NCI-H345 (cell line): Measurements from ENCODE around the gene ATOH8.

ENCODE experiments used
- DNase-seq: peaks from one replicate; lab custom pipeline; 2025; lab: John Stamatoyannopoulos, UW

ATOH8 gene

DNA sequence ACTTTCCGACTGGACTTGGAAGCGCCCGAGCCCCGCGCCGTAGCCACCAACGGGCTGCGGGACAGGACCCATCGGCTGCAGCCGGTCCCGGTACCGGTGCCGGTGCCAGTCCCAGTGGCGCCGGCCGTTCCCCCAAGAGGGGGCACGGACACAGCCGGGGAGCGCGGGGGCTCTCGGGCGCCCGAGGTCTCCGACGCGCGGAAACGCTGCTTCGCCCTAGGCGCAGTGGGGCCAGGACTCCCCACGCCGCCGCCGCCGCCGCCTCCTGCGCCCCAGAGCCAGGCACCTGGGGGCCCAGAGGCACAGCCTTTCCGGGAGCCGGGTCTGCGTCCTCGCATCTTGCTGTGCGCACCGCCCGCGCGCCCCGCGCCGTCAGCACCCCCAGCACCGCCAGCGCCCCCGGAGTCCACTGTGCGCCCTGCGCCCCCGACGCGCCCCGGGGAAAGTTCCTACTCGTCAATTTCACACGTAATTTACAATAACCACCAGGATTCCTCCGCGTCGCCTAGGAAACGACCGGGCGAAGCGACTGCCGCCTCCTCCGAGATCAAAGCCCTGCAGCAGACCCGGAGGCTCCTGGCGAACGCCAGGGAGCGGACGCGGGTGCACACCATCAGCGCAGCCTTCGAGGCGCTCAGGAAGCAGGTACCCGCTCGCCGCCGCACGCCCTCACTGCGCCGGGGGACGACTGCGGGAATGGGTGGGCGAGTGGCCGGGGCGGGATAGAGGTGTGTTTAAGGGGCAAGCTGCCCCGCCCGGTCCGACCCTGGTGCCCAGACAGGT is 713 bp downstream of the ATOH8 start:
- peak; percentile 24 for DNase-seq

DNA sequence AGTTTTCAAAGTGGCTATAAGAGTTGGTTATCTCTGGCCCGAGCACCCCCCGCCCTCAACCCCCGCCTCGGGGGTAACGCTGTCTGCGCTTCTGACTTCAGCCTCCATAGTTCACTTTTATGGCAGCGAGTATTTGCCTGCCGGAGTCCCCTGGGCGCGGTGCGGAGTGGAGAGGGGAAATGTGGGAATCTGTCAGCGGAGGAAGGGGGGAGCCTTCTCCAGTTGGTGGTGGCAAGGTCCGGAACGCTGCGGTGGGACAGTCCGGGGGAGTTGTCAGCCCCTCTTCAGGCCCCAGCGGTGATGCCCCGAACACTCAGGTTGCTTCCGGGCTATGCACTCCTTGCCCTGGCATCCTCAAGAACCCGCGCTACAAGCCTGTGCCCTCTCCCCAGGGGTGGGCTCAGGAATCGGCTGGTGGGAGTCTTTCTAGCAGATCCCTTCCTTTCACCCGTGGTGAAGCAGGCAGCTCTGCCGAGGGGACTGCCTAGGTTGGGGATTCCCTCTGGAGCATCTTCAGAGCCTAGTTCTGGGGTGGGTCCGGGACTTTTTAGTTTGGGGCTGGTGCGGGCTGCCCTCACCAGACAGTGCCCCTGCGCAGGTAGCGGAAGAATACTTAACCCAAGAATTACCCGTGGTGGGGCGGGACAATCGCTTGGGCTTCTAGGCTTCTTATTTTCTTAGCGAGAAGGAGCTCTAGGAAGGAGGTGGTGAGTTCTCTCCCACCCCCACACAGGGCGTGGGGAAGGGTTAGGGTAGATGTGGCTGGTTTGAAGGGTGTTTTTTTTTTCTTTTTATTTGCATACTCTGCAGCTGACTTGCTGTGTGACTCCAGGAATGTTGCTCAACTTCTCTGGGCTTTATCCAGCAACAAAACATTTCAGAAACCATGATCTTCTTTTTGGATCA is 1.6 kb downstream of the ATOH8 start:
- no peak for DNase-seq

DNA sequence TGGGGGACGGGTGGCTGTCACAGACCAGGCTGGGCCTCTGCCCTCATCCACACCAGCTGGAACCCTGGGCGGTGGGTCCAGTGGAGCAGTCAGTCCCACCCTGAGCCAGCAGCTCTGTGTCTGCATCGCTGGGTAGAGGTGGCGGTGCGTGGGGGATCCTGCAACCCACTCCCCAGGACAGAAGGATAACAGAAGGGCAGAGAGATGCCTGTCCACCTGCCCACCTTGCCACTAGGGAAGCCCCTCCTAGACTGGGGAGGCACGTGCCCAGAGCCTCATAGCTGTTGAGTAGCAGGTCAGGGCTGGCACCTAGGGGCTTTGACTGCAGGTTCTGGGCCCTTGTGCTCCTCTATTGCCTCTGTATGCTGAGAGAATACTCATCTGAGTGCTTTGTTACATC is 2.4 kb downstream of the ATOH8 start:
- DNase-seq, result no peak

DNA sequence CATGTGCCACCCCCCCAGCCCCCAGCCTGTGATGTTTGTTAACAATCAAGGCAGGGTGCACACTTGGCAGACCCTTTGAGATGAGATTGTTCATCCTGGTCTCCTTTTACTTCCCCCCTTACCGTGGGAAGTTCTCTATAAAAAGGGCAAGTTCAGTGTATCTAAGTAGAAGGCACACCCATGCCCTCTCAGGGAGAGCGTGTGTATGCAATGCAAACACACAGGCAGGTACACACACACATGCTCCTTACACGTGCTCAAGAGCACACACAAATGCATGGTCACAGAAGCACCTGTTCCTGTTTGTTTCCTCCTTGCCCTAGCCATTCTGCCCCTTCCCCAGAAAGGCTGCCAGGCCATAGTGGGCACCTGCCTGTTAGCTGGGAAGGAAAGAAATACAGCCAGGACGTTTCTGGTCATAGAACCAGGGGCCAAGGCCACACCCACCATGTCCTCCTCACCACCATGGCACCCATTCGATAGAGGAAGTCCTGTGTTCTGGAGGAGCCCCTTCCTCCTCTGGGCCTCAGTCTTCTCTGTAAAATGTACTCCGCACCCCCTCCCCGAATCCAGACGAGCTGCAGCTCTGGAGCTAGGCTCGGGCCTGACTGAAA is 3.1 kb downstream of the ATOH8 start:
- no peak for DNase-seq

DNA sequence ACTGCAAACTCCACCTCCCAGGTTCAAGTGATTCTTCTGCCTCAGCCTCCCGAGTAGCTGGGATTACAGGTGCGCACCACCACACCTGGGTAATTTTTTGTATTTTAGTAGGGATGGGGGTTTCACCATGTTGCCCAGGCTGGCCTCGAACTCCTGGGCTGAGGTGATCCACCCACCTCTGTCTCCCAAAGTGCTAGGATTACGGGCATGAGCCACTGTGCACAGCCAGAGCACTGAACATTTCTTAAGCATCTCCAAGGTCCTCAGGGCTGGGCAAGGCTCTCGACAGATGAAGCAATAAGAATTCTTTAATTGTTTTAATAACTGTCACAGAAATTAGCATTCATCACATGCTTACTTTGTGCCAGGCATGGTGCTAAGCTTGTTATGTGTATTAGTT is 4.1 kb downstream of the ATOH8 start:
- DNase-seq, result no peak

DNA sequence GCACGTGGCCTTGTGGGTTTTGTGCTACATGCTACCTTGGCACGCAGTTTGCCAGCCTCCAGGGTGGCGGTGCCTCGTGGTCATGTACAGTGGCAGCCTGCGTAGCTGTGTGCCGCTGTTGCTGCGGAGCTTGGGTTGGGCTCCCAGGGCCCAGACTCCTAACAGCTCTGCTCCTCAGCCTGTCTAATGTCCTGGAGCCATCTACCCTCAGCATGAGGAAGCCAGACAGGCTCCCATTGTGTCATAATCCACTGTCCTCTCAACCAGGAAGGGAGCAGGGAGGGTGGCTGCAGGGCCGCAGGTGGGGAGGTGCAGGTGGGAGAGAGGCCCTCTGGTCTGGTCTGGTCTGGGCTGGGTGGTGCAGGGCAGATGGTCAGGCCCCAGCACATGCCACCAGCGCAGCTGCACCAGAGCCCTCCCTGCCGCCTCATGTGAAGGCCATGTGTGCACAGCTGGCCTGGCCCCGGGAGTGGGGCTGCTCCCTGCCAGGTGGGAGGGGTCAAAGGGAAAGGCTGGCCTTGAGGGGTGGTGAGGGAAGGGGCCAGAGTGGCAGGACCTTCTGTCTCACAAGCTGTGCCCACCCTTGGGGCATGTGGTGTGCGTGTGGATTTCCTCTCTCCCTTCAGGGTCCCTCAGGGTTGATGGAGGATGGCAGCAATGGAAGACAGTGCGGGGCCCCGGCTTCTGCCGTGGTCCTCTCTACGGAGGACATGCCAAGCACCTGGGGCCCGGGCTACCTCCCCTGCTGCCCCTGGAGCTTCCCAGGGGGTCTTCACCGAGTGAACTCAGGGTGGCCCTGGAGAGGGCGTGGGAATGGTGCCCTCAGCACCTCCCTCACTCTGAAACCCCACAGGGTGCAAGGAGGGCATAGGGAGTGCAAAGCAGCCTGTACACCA is 4.8 kb downstream of the ATOH8 start:
- DNase-seq, result no peak

DNA sequence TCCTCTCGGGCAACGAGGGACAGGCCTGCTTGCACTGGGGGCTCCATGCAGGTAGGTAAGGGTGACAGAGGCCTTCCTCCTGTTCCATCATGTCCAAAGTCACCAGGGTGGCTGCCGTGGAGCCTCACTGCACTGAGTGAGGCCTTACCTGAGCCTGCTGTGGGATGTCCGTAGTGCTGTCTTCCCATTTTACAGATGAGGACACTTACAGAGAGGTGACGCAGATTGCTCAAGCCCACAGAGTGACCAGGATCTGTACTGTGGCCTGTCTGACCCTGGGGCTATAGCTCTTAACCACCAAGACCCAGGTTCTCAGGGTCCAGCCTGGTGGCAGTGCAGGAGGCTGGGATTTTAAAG is 5.4 kb downstream of the ATOH8 start:
- no peak for DNase-seq

DNA sequence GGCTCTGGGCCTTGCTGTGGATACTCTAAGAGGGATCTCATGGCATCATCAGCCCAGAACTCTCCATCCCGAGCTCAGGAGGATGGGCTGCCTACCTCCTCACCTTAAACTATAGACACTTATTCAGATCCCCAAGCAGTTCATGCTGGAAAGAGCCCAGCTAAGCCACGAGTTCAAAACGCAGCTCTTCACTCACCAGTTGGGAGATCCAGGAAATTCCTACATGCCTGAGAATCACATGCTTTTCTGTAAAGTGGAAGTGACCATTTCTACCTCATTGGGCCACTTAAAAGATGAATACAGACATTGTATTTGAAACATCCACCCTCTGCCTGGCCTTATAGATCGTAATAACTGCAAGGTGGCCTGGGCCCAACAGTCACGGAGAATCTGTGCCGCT is 6.6 kb downstream of the ATOH8 start:
- DNase-seq, result no peak

DNA sequence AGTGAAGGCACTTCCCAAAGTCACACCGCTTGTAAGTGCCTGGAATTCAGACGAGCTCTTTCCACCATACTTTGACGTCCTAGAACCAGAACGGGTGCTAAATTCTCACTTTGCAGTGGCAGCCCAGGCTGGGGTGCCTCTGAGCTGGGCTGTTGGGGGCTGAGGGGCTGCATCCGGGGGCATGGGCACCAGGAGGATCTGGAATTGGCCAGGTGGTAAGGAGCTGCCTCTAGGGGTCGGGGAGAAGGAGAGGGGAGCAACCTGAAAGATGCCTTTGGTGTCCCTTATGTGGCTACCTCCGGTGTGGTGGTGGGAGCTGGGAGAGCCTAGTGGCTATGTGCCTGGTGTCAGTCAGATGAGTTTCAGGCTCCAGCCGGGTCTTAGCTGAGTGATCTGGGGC is 7.1 kb downstream of the ATOH8 start:
- no peak for DNase-seq

DNA sequence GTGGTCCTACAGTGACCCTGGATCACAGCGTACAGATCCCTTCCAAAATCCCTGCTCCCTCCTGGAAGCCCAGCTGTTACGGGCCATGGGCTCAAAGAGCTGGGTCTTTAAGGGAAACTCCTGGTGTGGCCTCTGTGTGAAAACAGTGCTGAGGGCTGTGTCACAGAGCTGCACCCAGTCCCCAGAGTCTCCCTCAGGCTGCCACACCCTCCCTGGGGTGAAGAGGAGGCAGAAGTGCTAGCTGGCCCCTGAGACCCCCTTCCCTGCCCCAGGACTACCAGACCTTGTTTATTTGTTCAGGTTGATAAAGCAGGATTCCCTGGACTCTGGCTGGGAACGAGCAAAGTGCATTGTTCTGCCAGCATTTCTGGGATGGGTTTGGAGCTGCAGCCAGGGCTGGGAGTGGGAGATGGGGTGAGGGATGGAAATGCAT is 7.7 kb downstream of the ATOH8 start:
- DNase-seq, result no peak

DNA sequence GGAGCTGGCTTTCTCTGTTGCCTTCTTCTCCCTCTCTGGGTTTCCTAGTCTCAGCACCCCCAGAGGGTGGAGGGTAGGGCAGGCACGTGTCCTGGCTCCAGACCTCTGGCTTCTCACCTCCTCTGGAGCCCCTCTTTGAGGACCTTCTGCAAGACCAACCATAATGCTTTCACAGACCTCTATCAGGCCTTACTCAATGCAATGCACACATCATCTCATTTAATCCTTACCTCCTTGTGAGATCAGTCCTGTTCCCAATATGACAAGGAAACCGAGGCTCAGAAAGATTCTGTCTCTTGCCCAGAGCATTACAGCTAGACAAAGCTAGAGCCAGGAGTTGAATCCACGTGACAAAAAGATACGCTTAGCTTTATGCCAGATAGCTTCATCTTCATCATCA is 8.2 kb downstream of the ATOH8 start:
- DNase-seq, result no peak

DNA sequence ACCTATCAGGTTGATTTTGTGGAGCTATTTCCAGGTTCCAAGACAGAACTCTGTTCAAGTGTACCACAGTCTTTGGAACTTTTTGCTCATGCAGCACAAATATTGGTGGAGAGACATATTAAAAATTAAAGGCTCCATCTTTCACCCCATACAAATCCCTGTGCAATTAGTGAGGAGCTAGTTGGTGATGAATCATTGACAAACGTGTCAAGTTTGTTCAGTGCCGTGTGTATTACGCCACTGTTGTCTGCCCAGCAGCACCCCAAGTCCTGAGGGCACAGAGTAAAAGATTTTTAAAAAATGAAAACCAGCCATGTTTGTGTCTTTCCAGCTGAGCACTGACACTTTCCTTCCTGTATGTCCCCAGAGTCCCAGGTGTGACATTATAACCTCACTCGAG is 9.3 kb downstream of the ATOH8 start:
- no peak for DNase-seq

DNA sequence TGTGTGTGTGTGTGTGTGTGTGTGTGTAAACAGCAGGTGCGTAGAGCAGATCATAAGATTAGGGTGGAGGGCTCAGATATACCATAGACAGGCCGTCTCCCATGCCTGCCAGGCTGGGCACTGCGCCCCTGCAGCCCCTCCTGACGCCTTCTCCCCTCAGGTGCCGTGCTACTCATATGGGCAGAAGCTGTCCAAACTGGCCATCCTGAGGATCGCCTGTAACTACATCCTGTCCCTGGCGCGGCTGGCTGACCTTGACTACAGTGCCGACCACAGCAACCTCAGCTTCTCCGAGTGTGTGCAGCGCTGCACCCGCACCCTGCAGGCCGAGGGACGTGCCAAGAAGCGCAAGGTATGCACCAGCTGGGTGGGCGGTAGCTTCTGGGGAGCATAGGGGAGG is 10.0 kb downstream of the ATOH8 start:
- DNase-seq, result no peak

DNA sequence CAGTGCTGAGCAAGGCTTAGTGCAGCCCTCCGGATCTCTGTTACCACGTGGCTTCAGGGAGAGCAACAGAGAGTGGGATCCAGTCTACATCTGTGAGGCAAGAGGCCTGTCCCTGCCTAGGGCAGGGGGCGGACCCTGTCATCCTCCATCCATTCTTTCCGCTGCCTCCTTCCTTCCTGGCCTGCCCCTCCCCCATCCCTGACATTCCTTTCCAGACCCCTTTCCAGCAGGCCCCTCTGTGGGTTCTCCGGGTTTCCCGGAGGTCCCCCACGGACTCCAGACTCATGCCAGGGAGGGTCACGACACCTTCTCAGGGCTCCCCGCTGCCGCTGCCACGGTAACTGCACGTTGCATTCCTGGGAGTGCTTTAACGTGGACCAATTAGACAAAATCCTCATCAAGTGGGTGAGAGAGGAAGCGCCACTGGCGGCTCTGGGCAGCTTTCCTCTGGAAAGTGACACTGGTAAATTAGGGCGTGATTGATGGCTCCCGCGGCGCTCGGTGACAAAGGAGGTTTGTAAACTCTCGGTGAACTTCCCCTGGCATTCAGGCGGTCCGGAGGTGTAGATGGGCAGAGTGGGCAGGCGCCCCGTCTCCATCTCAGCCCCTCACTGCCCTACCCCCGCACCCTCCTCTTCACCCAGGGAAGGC is 11.4 kb downstream of the ATOH8 start:
- peak; percentile 28 for DNase-seq

DNA sequence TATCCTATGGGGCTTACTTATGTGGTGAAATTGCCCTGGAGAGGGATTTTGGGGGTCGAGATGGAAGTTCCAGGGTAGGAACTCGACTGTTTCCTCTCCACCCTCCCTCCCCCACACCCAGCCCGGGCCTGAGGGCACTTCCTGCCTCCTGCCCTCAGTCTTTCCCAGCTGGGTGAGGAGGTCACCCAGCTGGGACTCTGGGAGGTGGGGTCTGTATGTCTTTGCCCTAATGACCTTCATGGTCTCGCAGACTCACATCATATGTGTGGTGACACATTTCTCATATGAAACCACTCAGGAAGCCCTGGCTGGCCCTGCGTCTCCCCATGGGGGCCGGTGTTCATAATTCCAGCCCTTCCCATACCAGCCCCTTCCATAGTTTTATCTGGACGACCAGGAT is 12.4 kb downstream of the ATOH8 start:
- no peak for DNase-seq

DNA sequence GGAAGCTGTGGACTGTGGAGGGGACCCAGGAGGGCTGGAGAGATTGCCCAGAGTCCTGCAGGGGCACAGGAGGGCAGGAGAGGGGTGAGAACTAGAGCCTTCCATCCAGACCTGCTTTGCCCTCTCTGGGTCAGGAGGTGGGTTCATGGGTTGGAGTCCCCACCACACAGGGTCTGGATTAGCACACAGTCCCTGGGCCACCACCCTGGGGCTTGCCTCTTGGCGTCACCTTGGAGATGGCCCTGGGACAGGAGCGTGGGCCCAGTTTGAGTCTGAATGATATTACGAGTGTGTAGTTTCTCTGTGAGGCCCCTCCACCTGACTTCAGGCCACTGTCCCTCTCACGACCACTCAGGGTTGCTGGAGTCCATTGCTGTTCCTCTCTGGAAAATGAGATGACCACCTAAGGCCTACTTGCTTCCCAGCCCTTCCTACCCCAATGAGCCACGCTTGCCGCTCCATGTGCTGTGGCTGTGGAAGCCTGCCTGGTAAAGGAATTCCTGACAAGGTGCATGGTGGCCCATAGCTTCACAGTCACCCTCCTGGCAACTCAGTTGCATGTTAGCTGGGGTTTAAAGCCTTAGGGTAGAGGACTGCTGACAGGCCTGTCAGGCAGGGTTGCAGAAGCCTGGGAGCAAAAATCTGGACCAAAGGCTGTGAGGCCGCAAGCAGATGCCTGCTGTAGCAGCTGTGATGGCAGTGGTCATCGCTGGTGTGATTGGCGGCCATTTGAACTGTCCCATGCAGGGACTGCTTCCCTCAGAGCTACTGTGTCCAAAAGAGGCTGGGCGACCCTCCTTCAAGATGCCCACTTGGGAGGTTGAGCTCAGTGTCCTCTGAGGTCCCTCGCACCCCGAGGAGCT is 14.2 kb downstream of the ATOH8 start:
- DNase-seq, result no peak

DNA sequence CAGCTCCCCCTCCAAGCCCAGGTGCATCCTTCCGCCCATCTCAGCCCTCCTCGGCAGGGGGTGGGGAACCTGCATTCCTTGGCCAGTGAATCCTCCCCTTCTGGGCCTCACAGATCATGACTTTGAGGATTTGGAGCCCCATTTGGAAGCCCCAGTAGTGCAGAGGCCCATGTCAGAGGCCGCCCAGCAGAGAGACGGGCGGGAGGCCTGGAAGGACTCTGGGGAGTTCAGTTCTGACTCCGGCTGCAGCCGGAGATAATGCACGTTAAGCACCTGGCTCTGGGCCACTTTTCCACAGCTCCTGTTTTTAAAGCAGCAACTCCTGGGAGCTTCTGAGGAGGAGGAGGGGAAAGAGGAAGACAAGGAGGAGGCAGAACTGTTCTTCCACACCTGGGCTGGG is 14.9 kb downstream of the ATOH8 start:
- peak; percentile 74 for DNase-seq

DNA sequence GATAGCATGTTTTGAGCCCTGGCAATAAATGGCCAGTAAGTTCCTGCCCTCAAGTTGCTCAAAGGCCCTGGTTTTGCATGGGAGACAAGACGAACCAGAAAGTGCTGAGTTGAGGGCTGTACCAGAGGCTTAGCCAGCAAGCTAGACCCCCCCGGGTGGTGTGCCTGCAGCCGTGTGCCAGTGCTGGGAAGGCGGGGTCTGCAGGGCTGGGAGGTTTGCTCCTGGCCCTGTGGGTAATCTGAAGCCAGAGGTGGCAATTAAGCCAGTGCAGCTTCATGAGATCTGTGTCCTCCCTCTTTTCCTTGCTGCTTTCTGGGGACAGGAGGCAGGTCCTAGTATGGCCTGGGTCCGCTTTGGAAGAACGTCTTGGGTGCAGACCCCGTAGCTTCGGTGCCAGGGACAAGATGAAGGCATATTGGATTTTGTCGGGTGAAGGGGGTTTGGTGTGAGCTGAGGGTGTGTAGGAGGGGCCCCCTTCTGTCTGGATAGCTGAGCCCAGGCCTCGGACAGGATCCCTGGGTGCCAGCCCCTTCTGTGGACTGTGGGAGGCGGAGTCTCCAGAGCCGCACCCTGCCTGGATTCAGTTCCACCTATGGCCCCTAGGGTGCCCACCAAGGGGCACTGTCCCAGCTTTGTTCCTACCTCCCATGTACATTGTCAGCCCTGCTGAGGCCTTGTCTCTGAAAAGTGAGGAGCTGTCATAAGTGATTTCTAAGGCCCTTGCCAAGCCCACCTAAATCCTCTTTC is 15.6 kb downstream of the ATOH8 start:
- DNase-seq, result peak; percentile 57

DNA sequence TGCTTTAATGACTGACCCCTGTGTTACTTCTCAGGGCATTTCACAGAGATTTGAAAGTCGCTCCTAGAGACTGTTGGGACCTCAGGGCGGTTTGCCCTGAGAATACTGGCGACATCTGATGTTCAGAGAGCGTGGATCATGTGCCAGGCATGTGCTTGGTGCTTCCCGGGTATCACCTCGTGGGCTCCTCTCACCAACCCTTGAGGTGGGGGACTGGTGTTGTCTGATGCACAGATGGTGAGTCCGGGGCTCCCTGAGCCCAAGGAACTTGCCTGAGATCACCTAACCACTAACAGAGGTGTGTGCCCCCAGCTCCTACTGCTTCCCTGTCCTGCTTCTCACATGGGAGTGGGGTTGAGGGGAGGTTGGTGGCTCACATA is 16.2 kb downstream of the ATOH8 start:
- no peak for DNase-seq

DNA sequence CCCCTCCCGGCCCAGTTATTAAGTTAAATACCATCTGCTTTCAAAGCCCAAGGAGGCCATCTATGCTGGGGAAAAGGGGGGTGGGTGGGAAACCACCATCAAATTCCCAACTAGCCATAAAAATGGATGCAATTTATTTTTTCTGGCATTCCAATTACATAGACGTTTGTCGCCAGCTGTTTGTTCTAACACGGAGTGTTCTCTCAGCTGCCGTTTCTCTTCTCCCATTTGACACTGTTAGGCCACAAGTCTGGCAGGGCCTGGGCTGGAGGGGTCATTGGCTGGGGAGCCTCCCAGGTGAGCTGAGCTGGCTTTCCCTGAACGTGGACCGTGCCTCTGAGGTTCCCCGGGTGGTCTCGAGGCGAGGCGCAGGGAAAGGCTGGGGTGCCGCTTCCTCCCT is 16.6 kb downstream of the ATOH8 start:
- DNase-seq, result no peak
